HG03159 (cell line): ENCODE measurements around the gene SPRYD4.

Source experiments
- ATAC-seq: cut with Tn5 transposase; IDR thresholded peaks from one replicate; pipeline ENCODE4 v1.9.1; 2021; ENCODE audit warnings: mild to moderate bottlenecking, moderate library complexity; ENCODE audit not compliant: unreplicated experiment

SPRYD4 gene

DNA sequence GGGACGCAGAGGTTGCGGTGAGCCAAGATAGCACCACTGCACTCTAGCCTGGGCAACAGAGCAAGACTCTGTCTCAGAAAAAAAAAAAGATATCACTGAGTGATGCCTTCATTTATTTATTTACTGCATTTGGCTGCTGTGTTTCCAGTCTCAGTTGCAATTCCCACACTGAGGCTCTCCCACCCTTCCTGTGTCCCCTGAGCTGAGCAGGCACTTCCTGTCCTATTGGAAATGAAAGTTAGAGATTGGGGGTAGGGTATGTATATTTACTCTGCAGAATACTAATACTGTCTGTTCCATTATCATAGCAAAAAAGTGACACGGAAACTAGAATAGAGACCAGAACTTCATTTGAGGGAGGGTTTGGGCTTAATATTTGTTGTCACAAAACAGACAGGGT lies 51.7 kb downstream of the SPRYD4 start:
- ATAC-seq = no peak

DNA sequence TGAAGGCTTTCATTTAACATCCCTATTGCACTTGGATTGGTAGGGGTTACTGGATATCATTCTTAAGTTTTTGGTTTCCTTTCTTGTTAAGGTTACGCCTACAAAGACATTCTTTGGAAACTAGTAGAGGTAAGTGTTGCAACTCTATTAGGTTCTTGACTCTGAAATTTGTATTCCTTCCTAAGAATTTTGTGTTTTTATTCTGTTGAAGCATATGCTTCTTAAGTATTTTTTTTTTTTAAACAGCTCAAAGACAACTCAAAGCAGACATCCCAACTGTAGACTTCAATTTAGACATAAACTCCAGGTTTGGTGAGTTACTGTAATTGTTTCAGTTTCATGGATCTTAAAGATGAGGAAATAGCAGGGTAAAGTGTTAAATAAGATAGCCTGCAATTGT lies 52.1 kb downstream of the SPRYD4 start:
- ATAC-seq = no peak

DNA sequence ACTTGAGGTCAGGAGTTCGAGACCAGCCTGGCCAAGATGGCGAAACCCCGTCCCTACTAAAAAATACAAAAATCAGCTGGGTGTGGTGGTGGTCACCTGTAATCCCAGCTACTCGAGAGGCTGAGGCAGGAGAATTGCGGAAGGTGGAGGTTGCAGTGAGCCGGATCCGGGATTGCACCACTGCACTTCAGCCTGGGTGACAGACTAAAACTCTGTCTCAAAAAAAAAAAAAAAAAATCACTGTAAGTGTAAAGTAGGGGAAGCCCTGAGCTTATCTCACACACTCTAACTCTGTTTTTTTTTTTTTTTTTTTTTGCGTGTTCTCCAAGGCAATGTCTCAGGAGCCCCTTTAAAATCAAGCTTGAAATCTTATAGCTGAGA lies 52.8 kb downstream of the SPRYD4 start:
- ATAC-seq = no peak

DNA sequence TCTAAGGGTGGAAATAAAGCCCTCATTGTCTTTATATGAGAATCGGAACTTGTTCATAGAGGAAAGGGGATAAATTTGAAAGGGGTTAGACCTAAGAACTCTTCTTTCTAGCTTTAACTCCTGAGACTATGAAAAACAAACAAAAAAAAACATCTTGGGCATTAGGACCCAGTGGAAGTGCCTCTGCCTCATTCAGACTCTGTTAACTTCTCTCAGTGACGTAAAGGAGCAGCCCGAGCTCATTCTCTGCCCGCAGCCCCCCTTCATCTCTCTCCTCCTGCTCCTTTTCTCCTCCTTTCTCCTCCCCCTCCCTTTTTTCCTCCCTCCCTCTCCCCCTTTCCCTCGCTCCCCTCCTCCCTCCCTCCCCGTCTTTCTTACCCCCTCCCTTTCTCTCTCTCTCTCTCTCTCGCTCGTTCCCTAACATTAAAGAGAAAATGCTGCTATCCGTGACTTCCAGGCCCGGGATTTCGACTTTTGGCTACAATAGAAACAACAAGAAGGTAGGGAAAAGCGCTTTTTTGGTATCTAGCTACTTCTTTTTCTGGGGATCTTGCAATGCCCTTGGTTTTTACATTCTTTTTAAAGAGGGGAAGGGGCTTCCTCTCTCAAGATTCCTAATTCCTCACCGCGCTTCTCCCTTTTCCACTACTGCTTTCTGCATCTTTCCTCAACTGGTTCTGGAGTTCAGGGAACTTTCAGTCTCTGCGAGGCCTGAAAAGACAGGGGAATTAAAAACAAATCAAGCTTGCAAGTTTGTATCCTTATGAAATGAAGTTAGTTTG lies 53.4 kb downstream of the SPRYD4 start, which contains the start of gene RBMS2:
Gene RBMS2, plus strand, starts transcription at position 231 of the 782 bp plus-strand sequence. Its CDS starts 204 bp downstream, at position 435.
- no peak for ATAC-seq

DNA sequence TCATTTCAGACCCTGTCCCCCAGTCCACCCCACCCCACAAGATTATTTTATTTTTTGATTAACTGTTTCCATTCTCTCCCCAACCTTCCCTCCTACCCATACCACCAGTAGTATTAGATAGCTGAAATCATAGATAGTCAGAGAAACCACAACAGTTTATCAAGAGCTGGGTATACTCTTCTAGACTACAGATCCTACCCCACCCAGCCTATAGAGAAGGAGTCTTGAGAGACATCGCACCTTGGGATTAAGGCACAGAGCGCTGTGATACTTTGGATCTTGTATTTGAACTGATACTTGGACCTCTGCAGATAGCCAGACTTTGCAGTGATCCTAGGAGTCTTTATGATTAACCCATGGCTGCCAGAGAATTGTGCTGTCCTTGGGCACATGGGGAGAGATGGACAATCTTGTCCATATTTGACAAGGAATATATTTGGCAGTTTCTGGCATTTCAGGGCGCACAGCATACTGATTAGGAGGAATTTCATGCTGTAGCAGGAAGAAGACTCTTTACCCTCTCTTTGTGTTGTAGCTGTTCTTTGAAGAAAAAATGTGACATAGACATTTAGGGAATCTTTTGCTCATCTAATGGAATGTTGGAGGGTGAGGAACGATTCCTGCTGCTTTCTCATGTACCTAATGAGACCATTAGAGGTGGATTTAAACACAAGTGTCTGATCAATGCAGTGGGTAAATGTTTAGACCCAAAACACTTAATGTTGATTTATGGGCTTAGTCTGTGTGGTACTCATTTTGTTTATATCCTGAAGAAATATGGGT lies 54.2 kb downstream of the SPRYD4 start:
- ATAC-seq = no peak

DNA sequence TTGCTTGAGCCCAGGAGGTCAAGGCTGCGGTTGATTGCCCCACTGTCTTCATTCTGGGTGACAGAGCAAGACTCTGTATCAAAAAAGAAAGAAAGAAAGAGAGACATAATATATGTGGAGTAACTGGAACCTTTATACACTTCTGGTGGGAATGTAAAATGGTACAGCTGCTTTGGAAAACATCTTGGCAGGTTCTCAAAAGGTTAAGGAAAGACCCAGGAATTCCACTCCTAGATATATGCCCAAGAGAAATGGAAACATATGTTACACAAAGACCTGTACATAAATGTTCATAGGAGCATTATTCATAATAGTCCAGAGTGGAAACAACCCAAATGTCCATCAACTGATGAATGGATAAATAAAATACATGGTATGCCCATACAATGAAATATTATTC lies 60.5 kb downstream of the SPRYD4 start:
- no peak for ATAC-seq
